A673 (cell line): Measurements from ENCODE around the gene DENND6A.

Experiments used
- EZH2 ChIP-seq: fragments of 200-600 bp; sonication (generic); IDR thresholded peaks from 2 replicates; pipeline ENCODE4 v1.6.1; 2017; ENCODE audit warnings: borderline replicate concordance, low read depth, mild to moderate bottlenecking, mixed read lengths, antibody characterized with exemption, low read length; ENCODE audit not compliant: poor library complexity, severe bottlenecking
- TF ChIP-seq, protein P1 (sequence below): fragments of 300-800, 200-600 bp; sonication (generic); conservative IDR thresholded peaks from 2 replicates; pipeline ENCODE4 v1.5.1; 2017; ENCODE audit warnings: low read depth, mild to moderate bottlenecking, antibody characterized with exemption, low read length, moderate library complexity, mixed read lengths

GRCh38 chr3:57735405-57735804 lies 42.5 kb upstream of the DENND6A start:
- TF ChIP-seq, protein P1, sequence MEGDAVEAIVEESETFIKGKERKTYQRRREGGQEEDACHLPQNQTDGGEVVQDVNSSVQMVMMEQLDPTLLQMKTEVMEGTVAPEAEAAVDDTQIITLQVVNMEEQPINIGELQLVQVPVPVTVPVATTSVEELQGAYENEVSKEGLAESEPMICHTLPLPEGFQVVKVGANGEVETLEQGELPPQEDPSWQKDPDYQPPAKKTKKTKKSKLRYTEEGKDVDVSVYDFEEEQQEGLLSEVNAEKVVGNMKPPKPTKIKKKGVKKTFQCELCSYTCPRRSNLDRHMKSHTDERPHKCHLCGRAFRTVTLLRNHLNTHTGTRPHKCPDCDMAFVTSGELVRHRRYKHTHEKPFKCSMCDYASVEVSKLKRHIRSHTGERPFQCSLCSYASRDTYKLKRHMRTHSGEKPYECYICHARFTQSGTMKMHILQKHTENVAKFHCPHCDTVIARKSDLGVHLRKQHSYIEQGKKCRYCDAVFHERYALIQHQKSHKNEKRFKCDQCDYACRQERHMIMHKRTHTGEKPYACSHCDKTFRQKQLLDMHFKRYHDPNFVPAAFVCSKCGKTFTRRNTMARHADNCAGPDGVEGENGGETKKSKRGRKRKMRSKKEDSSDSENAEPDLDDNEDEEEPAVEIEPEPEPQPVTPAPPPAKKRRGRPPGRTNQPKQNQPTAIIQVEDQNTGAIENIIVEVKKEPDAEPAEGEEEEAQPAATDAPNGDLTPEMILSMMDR: no peak
- TF ChIP-seq EZH2: no peak
